GM12892 (cell line): ENCODE results near the gene TGM6.
"Not testable (repeated sequence)": the region's sequence is repeated elsewhere in the genome, so short reads cannot be mapped to it uniquely, and the experiment has no call there.

Experiments
- DNase-seq: peaks from one replicate; pipeline ENCODE4 v3.0.0; 2011; ENCODE audit not compliant: insufficient read length
- FAIRE-seq: peaks from 2 replicates; lab custom pipeline; 2011; peaks lifted over from hg19 to GRCh38; lab: Jason Lieb, UNC
- POLR2A ChIP-seq: IDR thresholded peaks from 2 replicates; pipeline ENCODE4 v1.6.1; 2011; ENCODE audit warnings: low read depth, low read length, control low read depth
- POLR2AphosphoS5 ChIP-seq: IDR thresholded peaks from 2 replicates; pipeline ENCODE4 v1.6.1; 2011; ENCODE audit warnings: low read depth, low read length, control low read depth
- TAF1 ChIP-seq: IDR thresholded peaks from 2 replicates; pipeline ENCODE4 v1.6.1; 2011; ENCODE audit warnings: low read depth, mild to moderate bottlenecking, control low read depth, low read length, borderline replicate concordance

The TGM6 gene

GRCh38 chr20:2402271-2402980 is 21.7 kb downstream of the TGM6 start:
- FAIRE-seq (no peak), DNase-seq (no peak)
- no peak for TF ChIP-seq TAF1
- TF ChIP-seq POLR2A = no peak
- no peak for TF ChIP-seq POLR2AphosphoS5

- TF ChIP-seq POLR2A (no peak), TAF1 (no peak), POLR2AphosphoS5 (no peak)
- FAIRE-seq (no peak), DNase-seq (no peak)
Measured at GRCh38 chr20:2403291-2404052, 22.8 kb downstream of the TGM6 start.

GRCh38 chr20:2405693-2406065 is 25.0 kb downstream of the TGM6 start:
- FAIRE-seq = no peak
- TF ChIP-seq TAF1 (no peak), POLR2A (no peak), POLR2AphosphoS5 (no peak)
- no peak for DNase-seq

- FAIRE-seq, DNase-seq: not testable (repeated sequence)
Measured at GRCh38 chr20:2407355-2407754, 26.7 kb downstream of the TGM6 start.

GRCh38 chr20:2408111-2408510 is 27.4 kb downstream of the TGM6 start:
- no peak for DNase-seq
- FAIRE-seq = no peak
- TF ChIP-seq POLR2AphosphoS5 = no peak
- no peak for TF ChIP-seq POLR2A
- no peak for TF ChIP-seq TAF1

GRCh38 chr20:2416541-2417212 is 36.0 kb downstream of the TGM6 start:
- no peak for DNase-seq
- TF ChIP-seq POLR2AphosphoS5 = no peak
- TF ChIP-seq TAF1 = no peak
- TF ChIP-seq POLR2A = no peak
- no peak for FAIRE-seq

GRCh38 chr20:2417213-2417541 is 36.5 kb downstream of the TGM6 start:
- DNase-seq (no peak), FAIRE-seq (no peak)
- TF ChIP-seq POLR2AphosphoS5 (no peak), TAF1 (no peak), POLR2A (no peak)

GRCh38 chr20:2418388-2418787 is 37.7 kb downstream of the TGM6 start:
- DNase-seq (no peak), FAIRE-seq (no peak)
- TF ChIP-seq POLR2A (no peak), POLR2AphosphoS5 (no peak), TAF1 (no peak)

- FAIRE-seq (no peak), DNase-seq (no peak)
- TF ChIP-seq POLR2AphosphoS5 (no peak), POLR2A (no peak), TAF1 (no peak)
Measured at GRCh38 chr20:2420510-2420909, 39.8 kb downstream of the TGM6 start.

GRCh38 chr20:2421247-2421646 is 40.5 kb downstream of the TGM6 start:
- FAIRE-seq = no peak
- TF ChIP-seq TAF1 = no peak
- TF ChIP-seq POLR2A = no peak

GRCh38 chr20:2429051-2429450 is 48.4 kb downstream of the TGM6 start:
- FAIRE-seq (no peak), DNase-seq (no peak)

More at GRCh38 chr20:2421247-2421646, 40.5 kb downstream of the TGM6 start:
- no peak for DNase-seq

More at GRCh38 chr20:2429051-2429450, 48.4 kb downstream of the TGM6 start:
- TF ChIP-seq POLR2AphosphoS5 (no peak), TAF1 (no peak), POLR2A (no peak)
